Uterus (tissue), 4 donors: ENCODE measurements around the gene PHF12. TPM values are rescaled to one million over a fixed set of nuclear protein-coding genes. Genes with fewer than 3 reads are reported as not detected.

ENCODE experiments used
- DNase-seq, 2 donors: peaks; one replicate each; pipeline ENCODE4 v3.0.0-alpha.2; 2019 to 2020
- H3K27ac ChIP-seq, 2 donors: fragments of 200-600 bp; sonication (generic); 1 replicate in 1 of 2; 2 replicates in 1 of 2; pipeline ENCODE4 v1.5.1; 2016 to 2018
- H3K27me3 ChIP-seq, 2 donors: fragments of 200-600 bp; sonication (generic); one replicate each; pipeline ENCODE4 v1.5.1; 2018 to 2019; ENCODE audit warnings: control low read depth in 1 of 2
- H3K36me3 ChIP-seq, 2 donors: fragments of 200-600 bp; sonication (generic); one replicate each; pipeline ENCODE4 v1.5.1; 2019; ENCODE audit warnings: control low read depth in 1 of 2
- H3K4me1 ChIP-seq, 2 donors: fragments of 200-600 bp; sonication (generic); one replicate each; pipeline ENCODE4 v1.5.1; 2018 to 2019; ENCODE audit warnings: control low read depth in 1 of 2
- H3K4me3 ChIP-seq, 2 donors: fragments of 200-600 bp; sonication (generic); 1 replicate in 1 of 2; 2 replicates in 1 of 2; pipeline ENCODE4 v1.5.1; 2018 to 2019; ENCODE audit warnings: mild to moderate bottlenecking in 1 of 2
- H3K9me3 ChIP-seq, 2 donors: fragments of 200-600 bp; sonication (generic); one replicate each; pipeline ENCODE4 v1.5.1; 2019; ENCODE audit warnings: control low read depth in 1 of 2
- CTCF ChIP-seq, 4 experiments: fragments of 200-600 bp in 2 of 4; fragments of 450-650 bp in 2 of 4; sonication (generic) in 2 of 4; IDR thresholded peaks; one replicate each; pipeline ENCODE4 v1.5.1; 2016 to 2019; ENCODE audit warnings: antibody characterized with exemption in 4 of 4, mild to moderate bottlenecking in 2 of 4, moderate library complexity in 1 of 4
- POLR2A ChIP-seq, 2 donors: fragments of 450-650 bp; IDR thresholded peaks; one replicate each; pipeline ENCODE4 v1.6.1; 2016; ENCODE audit warnings: antibody characterized with exemption in 2 of 2, mild to moderate bottlenecking in 1 of 2, moderate library complexity in 1 of 2
- intact Hi-C: fragments of 100-400 bp; cut with DNase I; formaldehyde crosslinking; loops from one replicate; pipeline ENCODE4 v1.15.1; 2023; ENCODE audit warnings: low total_unique reads
- total RNA-seq, 4 donors: library from RNA; depleted of rRNA in 3 of 4; stranded (reverse); fragments of >200 nt in 3 of 4; gene quantifications; one replicate each; pipeline versions ENCODE4 v1.1.0 to v1.2.4, GENCODE V29; 2014 to 2023
- donor health status: DM: yes; HTN: yes; CAD: no.

Gene PHF12
- total RNA-seq, 4 donors from 2014 or later = 22.1 to 78.4 (median 55.2) TPM

- Histone ChIP-seq H3K9me3 (no peaks in the 10 kb centered on the region), H3K36me3 (no peaks in the 10 kb centered on the region), H3K4me1 (no peaks in the 10 kb centered on the region), H3K4me3 (no peak overlapping the region), H3K27me3 (no peaks in the 10 kb centered on the region), H3K27ac (no peak overlapping the region)
- no peak for DNase-seq
- intact Hi-C loops = loop anchor here (10.0 kb wide), 1 partner anchor 421 kb away; no protein-coding TSS in a partner anchor
- TF ChIP-seq POLR2A (IDR thresholded peaks at IDR 0.05) (no peak), CTCF (IDR thresholded peaks at IDR 0.05) (no peak)
Measured at GRCh38 chr17:28993645-28994426, 42.5 kb upstream of the PHF12 start.

- H3K4me3 ChIP-seq = no peak overlapping the region
- no peak for DNase-seq
- H3K9me3 ChIP-seq = no peaks in the 10 kb centered on the region
- no peak overlapping the region for H3K27ac ChIP-seq
- no peaks in the 10 kb centered on the region for H3K27me3 ChIP-seq
- no peaks in the 10 kb centered on the region for H3K4me1 ChIP-seq
- H3K36me3 ChIP-seq = no peaks in the 10 kb centered on the region
- intact Hi-C loops = loop anchor here (10.0 kb wide), 1 partner anchor 422 kb away; no protein-coding TSS in a partner anchor
- no peak for TF ChIP-seq CTCF (IDR thresholded peaks at IDR 0.05)
- no peak for TF ChIP-seq POLR2A (IDR thresholded peaks at IDR 0.05)
Measured at GRCh38 chr17:28992625-28993600, 41.6 kb upstream of the PHF12 start.

GRCh38 chr17:28992185-28992584 lies 40.9 kb upstream of the PHF12 start:
- DNase-seq = no peak
- intact Hi-C loops = loop anchor here (10.0 kb wide), 1 partner anchor 423 kb away; no protein-coding TSS in a partner anchor
- Histone ChIP-seq H3K27me3 (no peaks in the 10 kb centered on the region), H3K4me1 (no peaks in the 10 kb centered on the region), H3K27ac (no peak overlapping the region), H3K9me3 (no peaks in the 10 kb centered on the region), H3K36me3 (no peaks in the 10 kb centered on the region), H3K4me3 (no peak overlapping the region)
- TF ChIP-seq POLR2A (IDR thresholded peaks at IDR 0.05) = no peak
- no peak for TF ChIP-seq CTCF (IDR thresholded peaks at IDR 0.05)

- H3K36me3 ChIP-seq = no peaks in the 10 kb centered on the region
- intact Hi-C loops = loop anchor here (10.0 kb wide), 1 partner anchor 423 kb away; no protein-coding TSS in a partner anchor
- H3K9me3 ChIP-seq = no peaks in the 10 kb centered on the region
- H3K27ac ChIP-seq = no peak overlapping the region
- H3K4me1 ChIP-seq = no peaks in the 10 kb centered on the region
- H3K4me3 ChIP-seq = no peak overlapping the region
- TF ChIP-seq POLR2A (IDR thresholded peaks at IDR 0.05) (no peak), CTCF (IDR thresholded peaks at IDR 0.05) (no peak)
- no peak for DNase-seq
- no peaks in the 10 kb centered on the region for H3K27me3 ChIP-seq
Measured at GRCh38 chr17:28991779-28992178, 40.5 kb upstream of the PHF12 start.
